PFSK-1 (cell line): ENCODE results near the gene GC.

Source experiments
- FOXP2 ChIP-seq: optimal IDR thresholded peaks from 2 replicates; pipeline ENCODE3; 2011; ENCODE audit warnings: borderline replicate concordance, control low read depth, inconsistent platforms; ENCODE audit not compliant: insufficient read depth; ENCODE audit errors: extremely low read length, extremely low read depth
- POLR2AphosphoS5 ChIP-seq: IDR thresholded peaks from 2 replicates; pipeline ENCODE4 v1.6.1; 2012; ENCODE audit warnings: low read depth, mild to moderate bottlenecking, control low read depth, low read length, moderate library complexity
- REST ChIP-seq, 2 experiments: IDR thresholded peaks; 2 replicates each; pipeline versions ENCODE4 v1.6.1 to v1.8.0; 2011 to 2012; ENCODE audit warnings: low read depth in 2 of 2, low read length in 2 of 2, control low read depth in 1 of 2, inconsistent platforms in 1 of 2, mild to moderate bottlenecking in 1 of 2, moderate library complexity in 1 of 2; ENCODE audit not compliant: insufficient read depth in 1 of 2
- SIN3A ChIP-seq: IDR thresholded peaks from 2 replicates; pipeline ENCODE4 v1.6.1; 2012; ENCODE audit warnings: mild to moderate bottlenecking, low read length, moderate library complexity, borderline replicate concordance; ENCODE audit not compliant: insufficient read depth
- TAF1 ChIP-seq: IDR thresholded peaks from 2 replicates; pipeline ENCODE4 v1.6.1; 2012; ENCODE audit warnings: low read length, control low read depth, borderline replicate concordance; ENCODE audit not compliant: insufficient read depth

Gene GC

GRCh38 chr4:71785959-71786358, 2.1 kb upstream of the GC start:
- TF ChIP-seq SIN3A (no peak), FOXP2 (no peak), REST (IDR thresholded peaks at IDR 0.05; ENCODE audit: insufficient read depth in 1 of 2, low read depth in 2 of 2, low read length in 2 of 2) (no peak), TAF1 (no peak), POLR2AphosphoS5 (no peak)

- TF ChIP-seq FOXP2 (no peak), REST (IDR thresholded peaks at IDR 0.05; ENCODE audit: insufficient read depth in 1 of 2, low read depth in 2 of 2, low read length in 2 of 2) (no peak), SIN3A (no peak), TAF1 (no peak), POLR2AphosphoS5 (no peak)
Measured at GRCh38 chr4:71784569-71785197, 804 bp upstream of the GC start.

- TF ChIP-seq TAF1 (no peak), FOXP2 (no peak), SIN3A (no peak), POLR2AphosphoS5 (no peak), REST (IDR thresholded peaks at IDR 0.05; ENCODE audit: insufficient read depth in 1 of 2, low read depth in 2 of 2, low read length in 2 of 2) (no peak)
Measured at GRCh38 chr4:71777891-71778290, 6.0 kb downstream of the GC start.

GRCh38 chr4:71775449-71775848, 8.4 kb downstream of the GC start:
- TF ChIP-seq REST (IDR thresholded peaks at IDR 0.05; ENCODE audit: insufficient read depth in 1 of 2, low read depth in 2 of 2, low read length in 2 of 2) (no peak), SIN3A (no peak), TAF1 (no peak), POLR2AphosphoS5 (no peak), FOXP2 (no peak)

- no peak for TF ChIP-seq REST (IDR thresholded peaks at IDR 0.05; ENCODE audit: insufficient read depth in 1 of 2, low read depth in 2 of 2, low read length in 2 of 2)
Measured at GRCh38 chr4:71774136-71774535, 9.7 kb downstream of the GC start.
